PFSK-1 (cell line): ENCODE measurements around the gene AP2B1.

Source experiments
- POLR2AphosphoS5 ChIP-seq: IDR thresholded peaks from 2 replicates; pipeline ENCODE4 v1.6.1; 2012; ENCODE audit warnings: low read depth, mild to moderate bottlenecking, control low read depth, low read length, moderate library complexity
- SIN3A ChIP-seq: IDR thresholded peaks from 2 replicates; pipeline ENCODE4 v1.6.1; 2012; ENCODE audit warnings: mild to moderate bottlenecking, low read length, moderate library complexity, borderline replicate concordance; ENCODE audit not compliant: insufficient read depth
- TAF1 ChIP-seq: IDR thresholded peaks from 2 replicates; pipeline ENCODE4 v1.6.1; 2012; ENCODE audit warnings: low read length, control low read depth, borderline replicate concordance; ENCODE audit not compliant: insufficient read depth

GRCh38 chr17:35692512-35693210 lies 105.5 kb downstream of the AP2B1 start:
- TF ChIP-seq POLR2AphosphoS5 (no peak), TAF1 (no peak), SIN3A (no peak)
